ENCODE data around the gene DKK1.
A peak's percentile ranks its signal among the peaks of the same experiment; 100 is the strongest.

The DKK1 gene

GRCh38 chr10:52300599-52301277, 13.3 kb upstream of the DKK1 start:
- POLR2A ChIA-PET = no interaction called here
- H3K27ac ChIP-seq (ENCODE audit: extremely low read depth, low read depth, low read length) = no peak overlapping the region
- CTCF ChIA-PET = no interaction called here
- H3K4me1 ChIP-seq (ENCODE audit: control insufficient read depth, insufficient read depth, low read length) = no peaks in the 10 kb centered on the region
- no peak overlapping the region for H3K4me3 ChIP-seq (ENCODE audit: low read depth, low read length)
- H3K36me3 ChIP-seq (ENCODE audit: control insufficient read depth in 2 of 2, insufficient read depth in 1 of 2, low read length in 2 of 2) = no peaks in the 10 kb centered on the region
- TF ChIP-seq HOXD13 (CRISPR knock-in tag; IDR thresholded peaks at IDR 0.05; ENCODE audit: borderline replicate concordance) = no peak
- TF ChIP-seq ZIC2 (tag by site-specific recombination; IDR thresholded peaks at IDR 0.05) = no peak
- TF ChIP-seq, protein P1, sequence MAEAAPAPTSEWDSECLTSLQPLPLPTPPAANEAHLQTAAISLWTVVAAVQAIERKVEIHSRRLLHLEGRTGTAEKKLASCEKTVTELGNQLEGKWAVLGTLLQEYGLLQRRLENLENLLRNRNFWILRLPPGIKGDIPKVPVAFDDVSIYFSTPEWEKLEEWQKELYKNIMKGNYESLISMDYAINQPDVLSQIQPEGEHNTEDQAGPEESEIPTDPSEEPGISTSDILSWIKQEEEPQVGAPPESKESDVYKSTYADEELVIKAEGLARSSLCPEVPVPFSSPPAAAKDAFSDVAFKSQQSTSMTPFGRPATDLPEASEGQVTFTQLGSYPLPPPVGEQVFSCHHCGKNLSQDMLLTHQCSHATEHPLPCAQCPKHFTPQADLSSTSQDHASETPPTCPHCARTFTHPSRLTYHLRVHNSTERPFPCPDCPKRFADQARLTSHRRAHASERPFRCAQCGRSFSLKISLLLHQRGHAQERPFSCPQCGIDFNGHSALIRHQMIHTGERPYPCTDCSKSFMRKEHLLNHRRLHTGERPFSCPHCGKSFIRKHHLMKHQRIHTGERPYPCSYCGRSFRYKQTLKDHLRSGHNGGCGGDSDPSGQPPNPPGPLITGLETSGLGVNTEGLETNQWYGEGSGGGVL (tag by site-specific recombination; IDR thresholded peaks at IDR 0.05) = no peak
- TF ChIP-seq ZNF221 (tag by site-specific recombination; IDR thresholded peaks at IDR 0.05; ENCODE audit: borderline replicate concordance) = no peak
- TF ChIP-seq ZNF624 (tag by site-specific recombination; IDR thresholded peaks at IDR 0.05) = no peak
- no peaks in the 10 kb centered on the region for H3K9me3 ChIP-seq (ENCODE audit: control insufficient read depth, insufficient read depth, low read depth, low read length)

DNA sequence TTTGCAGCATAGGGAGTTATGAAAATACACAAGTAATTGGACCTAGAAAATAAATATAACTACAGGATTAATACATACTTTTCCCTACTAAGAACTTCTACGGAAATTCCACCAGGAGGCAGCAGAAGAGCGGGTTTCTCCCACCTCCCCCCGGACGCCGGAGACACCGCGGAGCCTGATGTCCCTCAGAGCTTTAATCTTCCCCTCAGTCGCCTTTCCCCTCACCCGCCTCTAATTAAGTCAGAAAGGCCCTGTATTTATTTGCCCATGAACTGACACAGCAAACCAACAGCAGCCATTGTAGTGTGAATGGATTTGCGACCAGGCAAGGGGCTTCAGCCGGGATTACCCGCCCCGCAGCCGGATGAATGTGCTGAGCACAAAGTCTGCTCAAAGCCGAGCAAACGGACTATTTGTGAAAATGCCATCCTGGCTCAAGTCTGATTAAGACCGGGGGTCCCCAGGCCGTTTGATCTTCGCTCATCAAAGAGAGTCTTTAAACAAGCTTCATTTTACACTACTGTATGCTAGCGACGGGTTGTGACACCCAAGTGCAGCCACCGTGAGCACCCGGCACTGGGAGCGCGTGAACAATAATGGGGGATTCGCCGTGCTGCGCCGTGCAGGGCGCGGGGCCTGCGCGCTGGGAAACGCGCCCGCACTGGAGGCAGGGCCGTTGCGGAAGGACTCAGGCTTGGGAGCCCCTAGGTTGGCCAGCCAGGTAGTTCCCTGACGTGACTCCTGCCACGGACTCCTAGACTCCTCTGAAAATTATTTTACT, 5.6 kb upstream of the DKK1 start:
- ChIA-PET CTCF (interaction anchor here (0.6 to 7.6 kb wide), 32 partner anchors 9 to 439 kb away, joined by 3 to 109 read pairs (median 4); no protein-coding TSS in a partner anchor), POLR2A (no interaction called here)
- H3K36me3 ChIP-seq (ENCODE audit: control insufficient read depth in 2 of 2, insufficient read depth in 1 of 2, low read length in 2 of 2) = no peaks in the 10 kb centered on the region
- H3K4me1 ChIP-seq (ENCODE audit: control insufficient read depth, insufficient read depth, low read length) = no peaks in the 10 kb centered on the region
- H3K27ac ChIP-seq (ENCODE audit: extremely low read depth, low read depth, low read length) = no peak overlapping the region
- peak overlapping the region; percentile 22; the same call in 1 of the 2 replicates for H3K4me3 ChIP-seq (ENCODE audit: low read depth, low read length)
- H3K9me3 ChIP-seq (ENCODE audit: control insufficient read depth, insufficient read depth, low read depth, low read length) = no peaks in the 10 kb centered on the region
- no peak for TF ChIP-seq ZNF138 (tag by site-specific recombination; IDR thresholded peaks at IDR 0.05; ENCODE audit: borderline replicate concordance)
- no peak for TF ChIP-seq ZNF132 (tag by site-specific recombination; IDR thresholded peaks at IDR 0.05; ENCODE audit: borderline replicate concordance)
- no peak for TF ChIP-seq ZNF121 (tag by site-specific recombination; IDR thresholded peaks at IDR 0.05)
- TF ChIP-seq ZNF324 (tag by site-specific recombination; IDR thresholded peaks at IDR 0.05) = no peak
- no peak for TF ChIP-seq ZBTB17 (tag by site-specific recombination; IDR thresholded peaks at IDR 0.05)
- no peak for TF ChIP-seq ZNF521 (tag by site-specific recombination; IDR thresholded peaks at IDR 0.05)
- no peak for TF ChIP-seq OVOL3 (tag by site-specific recombination; IDR thresholded peaks at IDR 0.05)
- TF ChIP-seq SP3 (tag by site-specific recombination; IDR thresholded peaks at IDR 0.05) = no peak
- TF ChIP-seq, protein P2, sequence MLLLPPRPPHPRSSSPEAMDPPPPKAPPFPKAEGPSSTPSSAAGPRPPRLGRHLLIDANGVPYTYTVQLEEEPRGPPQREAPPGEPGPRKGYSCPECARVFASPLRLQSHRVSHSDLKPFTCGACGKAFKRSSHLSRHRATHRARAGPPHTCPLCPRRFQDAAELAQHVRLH (tag by site-specific recombination; IDR thresholded peaks at IDR 0.05) = no peak
- TF ChIP-seq MEIS1 (CRISPR knock-in tag; IDR thresholded peaks at IDR 0.05; ENCODE audit: borderline replicate concordance) = no peak
- TF ChIP-seq ZNF670 (tag by site-specific recombination; IDR thresholded peaks at IDR 0.05; ENCODE audit: low read depth) = no peak
- no peak for TF ChIP-seq BCL11B (tag by site-specific recombination; IDR thresholded peaks at IDR 0.05; ENCODE audit: low read depth)
- TF ChIP-seq ZFHX2 (tag by site-specific recombination; conservative IDR thresholded peaks at IDR 0.05) = no peak
- no peak for TF ChIP-seq ZNF664 (tag by site-specific recombination; IDR thresholded peaks at IDR 0.05)
- TF ChIP-seq ZFP69B (tag by site-specific recombination; IDR thresholded peaks at IDR 0.05) = no peak
- peak; percentile 57 for TF ChIP-seq ZNF341 (tag by site-specific recombination; IDR thresholded peaks at IDR 0.05; ENCODE audit: low read depth)
- no peak for TF ChIP-seq ZNF585B (tag by site-specific recombination; IDR thresholded peaks at IDR 0.05)
- TF ChIP-seq ZBTB6 (tag by site-specific recombination; IDR thresholded peaks at IDR 0.05) = peak; percentile 39; the same call in 1 of the 2 replicates
- TF ChIP-seq, protein P3, sequence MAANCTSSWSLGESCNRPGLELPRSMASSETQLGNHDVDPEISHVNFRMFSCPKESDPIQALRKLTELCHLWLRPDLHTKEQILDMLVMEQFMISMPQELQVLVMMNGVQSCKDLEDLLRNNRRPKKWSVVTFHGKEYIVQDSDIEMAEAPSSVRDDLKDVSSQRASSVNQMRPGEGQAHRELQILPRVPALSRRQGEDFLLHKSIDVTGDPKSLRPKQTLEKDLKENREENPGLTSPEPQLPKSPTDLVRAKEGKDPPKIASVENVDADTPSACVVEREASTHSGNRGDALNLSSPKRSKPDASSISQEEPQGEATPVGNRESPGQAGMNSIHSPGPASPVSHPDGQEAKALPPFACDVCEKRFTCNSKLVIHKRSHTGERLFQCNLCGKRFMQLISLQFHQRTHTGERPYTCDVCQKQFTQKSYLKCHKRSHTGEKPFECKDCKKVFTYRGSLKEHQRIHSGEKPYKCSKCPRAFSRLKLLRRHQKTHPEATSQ (tag by site-specific recombination; IDR thresholded peaks at IDR 0.05) = no peak
- TF ChIP-seq ZNF660 (tag by site-specific recombination; IDR thresholded peaks at IDR 0.05) = peak; percentile 85
- no peak for TF ChIP-seq GLI2 (tag by site-specific recombination; IDR thresholded peaks at IDR 0.05; ENCODE audit: borderline replicate concordance, low read depth)
- no peak for TF ChIP-seq KLF1 (tag by site-specific recombination; IDR thresholded peaks at IDR 0.05)
- peak; percentile 89 for TF ChIP-seq ZNF654 (tag by site-specific recombination; IDR thresholded peaks at IDR 0.05; ENCODE audit: low read depth)
- no peak for TF ChIP-seq ZBTB8A (tag by site-specific recombination; IDR thresholded peaks at IDR 0.05)
- no peak for TF ChIP-seq ZNF302 (tag by site-specific recombination; IDR thresholded peaks at IDR 0.05; ENCODE audit: low read depth)
